Prostate gland (tissue), 2 donors: Measurements from ENCODE around the gene MXD3.

ENCODE experiments used
- CTCF ChIP-seq, 4 experiments: fragments of 200-600 bp in 2 of 4; fragments of 450-650 bp in 2 of 4; sonication (generic) in 2 of 4; IDR thresholded peaks; 1 replicate in 3 of 4; 2 replicates in 1 of 4; pipeline ENCODE4 v1.5.1; 2016 to 2019; ENCODE audit warnings: antibody characterized with exemption in 4 of 4, mild to moderate bottlenecking in 2 of 4, moderate library complexity in 2 of 4
- POLR2AphosphoS5 ChIP-seq: sonication (generic); formaldehyde crosslinking; IDR thresholded peaks from one replicate; pipeline ENCODE4 v1.6.1; 2017; ENCODE audit warnings: antibody characterized with exemption

- TF ChIP-seq CTCF (IDR thresholded peaks at IDR 0.05) (no peak), POLR2AphosphoS5 (no peak)
Observed at GRCh38 chr5:177356746-177357145, 45.0 kb upstream of the MXD3 start.
